ENCODE data around the gene PKN3.
A peak's percentile ranks its signal among the peaks of the same experiment; 100 is the strongest.

The PKN3 gene

DNA sequence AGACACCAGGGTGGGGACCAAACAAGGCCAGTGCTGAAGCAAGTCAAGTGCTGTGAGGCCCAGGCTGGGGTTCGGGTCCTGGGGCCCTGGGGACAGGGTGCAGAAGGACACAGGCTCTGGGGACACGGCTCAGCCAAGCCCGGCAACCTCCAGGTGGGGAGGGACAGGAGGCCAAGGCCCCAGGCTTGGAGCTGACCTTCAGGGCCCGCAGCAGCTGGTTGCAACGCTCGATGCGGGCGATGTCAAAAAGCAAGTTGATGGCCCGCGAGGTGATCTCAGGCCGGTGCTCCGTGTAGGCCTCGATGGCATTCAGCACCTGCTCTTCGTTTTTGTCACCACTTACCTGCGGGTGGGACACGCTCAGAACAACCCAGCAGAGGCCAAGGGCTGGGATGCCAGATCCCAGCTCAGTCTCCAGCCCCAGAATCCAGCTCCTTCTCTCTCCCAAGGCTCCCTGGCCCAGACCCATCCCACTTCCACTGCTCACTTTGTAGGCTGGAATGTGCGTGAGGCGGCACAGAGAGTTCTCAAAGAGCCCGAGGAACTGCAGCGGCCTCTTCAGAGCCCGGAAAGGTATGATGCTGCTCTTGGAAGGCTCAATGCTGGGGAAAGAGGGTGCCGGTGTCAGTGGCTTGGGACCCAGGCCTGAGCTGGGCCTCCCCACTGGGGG is 48.8 kb downstream of the PKN3 start:
- no peak for DNase-seq

DNA sequence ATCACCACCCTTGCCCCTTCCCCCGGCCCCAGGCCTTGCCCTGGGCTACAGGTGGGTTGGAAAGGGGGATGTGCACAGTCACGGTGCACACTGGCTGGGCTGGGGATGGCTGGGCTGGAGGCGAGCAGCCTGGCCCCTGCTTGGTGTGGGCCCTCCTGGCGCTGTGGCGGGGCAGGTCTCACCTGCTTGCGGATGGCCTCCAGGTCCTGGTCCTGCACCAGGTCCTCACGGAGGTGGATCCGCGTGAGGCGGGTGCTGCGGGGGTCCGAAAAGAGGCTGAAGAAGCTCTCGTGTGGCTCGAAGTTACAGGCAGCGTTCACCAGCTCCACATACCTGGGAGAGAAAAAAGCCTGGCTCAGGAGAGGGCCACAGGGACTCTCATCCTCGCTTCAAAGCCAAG is 51.3 kb downstream of the PKN3 start:
- no peak for DNase-seq

DNA sequence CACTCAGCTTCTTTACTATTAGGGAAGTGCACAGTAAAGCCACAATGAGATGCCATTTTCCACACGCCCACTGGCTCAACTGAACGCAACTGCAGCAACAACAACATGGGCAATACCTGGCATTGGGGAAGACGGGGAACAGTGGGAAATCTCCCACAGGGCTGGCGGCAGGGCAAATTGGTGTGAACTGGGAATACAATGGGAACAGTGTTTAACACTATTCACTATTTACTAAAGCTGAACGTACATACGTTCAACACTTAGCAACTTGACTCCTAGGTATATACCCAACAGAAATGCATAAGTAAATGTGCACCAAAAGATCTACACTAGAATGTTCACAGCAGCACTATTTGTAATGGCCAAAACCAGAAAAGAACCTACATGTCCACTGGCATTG is 55.3 kb downstream of the PKN3 start:
- DNase-seq: no peak

DNA sequence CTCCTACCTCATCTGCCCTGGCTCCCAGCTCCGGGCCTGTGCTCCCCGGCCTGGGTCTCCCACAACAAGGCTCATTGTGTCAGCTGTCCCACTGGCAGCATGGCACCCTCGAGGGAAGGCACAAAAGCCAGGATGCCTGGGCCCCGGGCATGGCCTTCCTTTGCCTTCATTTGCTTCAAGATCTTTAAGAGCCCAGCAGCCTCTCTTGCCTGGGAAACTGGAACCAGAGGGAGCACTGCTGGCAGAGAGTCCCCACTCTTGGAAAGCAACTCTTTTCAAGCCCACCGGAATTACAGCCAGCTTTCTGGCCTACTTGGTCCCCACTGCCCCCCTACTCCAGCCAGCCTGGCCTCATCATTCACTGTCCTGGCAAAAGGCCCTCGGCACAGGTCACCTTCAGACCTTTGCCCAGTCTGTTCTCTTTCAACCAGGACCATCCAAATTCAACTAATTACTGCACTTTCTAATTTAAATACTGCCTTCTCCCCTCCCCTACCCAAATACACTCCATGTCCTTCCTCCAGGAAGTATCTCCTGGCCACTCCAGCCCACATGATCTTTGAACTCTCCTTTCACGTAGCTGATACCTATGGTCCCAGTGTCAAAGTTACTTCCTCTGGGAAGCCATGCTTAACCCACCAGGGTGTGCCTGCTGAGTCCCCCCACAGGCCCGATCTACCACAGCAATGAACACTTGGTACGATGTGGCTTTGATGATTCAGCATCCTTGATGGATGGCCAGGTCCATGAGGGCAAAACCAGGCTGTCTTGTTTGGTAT is 60.6 kb downstream of the PKN3 start:
- no peak for DNase-seq

DNA sequence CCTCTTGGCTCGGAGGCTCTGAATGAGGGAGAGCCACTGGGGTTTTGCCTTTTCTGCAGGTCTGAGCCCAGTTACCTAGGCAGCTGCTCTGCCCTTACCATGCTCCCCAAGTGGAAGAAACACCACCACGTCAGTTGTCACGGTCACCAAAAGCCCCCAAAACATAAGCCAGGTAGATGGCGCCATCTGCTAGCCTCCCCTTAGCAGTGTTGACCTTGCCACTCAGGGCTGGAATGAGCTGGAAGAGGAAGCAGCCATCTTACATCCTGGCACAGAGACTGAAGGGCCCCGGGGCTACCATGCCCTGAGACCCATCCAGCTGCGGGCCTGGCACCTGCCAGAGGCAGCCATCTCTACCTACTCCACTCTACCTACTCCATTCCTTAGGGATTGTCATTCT is 62.1 kb downstream of the PKN3 start:
- DNase-seq: peak; percentile 39

DNA sequence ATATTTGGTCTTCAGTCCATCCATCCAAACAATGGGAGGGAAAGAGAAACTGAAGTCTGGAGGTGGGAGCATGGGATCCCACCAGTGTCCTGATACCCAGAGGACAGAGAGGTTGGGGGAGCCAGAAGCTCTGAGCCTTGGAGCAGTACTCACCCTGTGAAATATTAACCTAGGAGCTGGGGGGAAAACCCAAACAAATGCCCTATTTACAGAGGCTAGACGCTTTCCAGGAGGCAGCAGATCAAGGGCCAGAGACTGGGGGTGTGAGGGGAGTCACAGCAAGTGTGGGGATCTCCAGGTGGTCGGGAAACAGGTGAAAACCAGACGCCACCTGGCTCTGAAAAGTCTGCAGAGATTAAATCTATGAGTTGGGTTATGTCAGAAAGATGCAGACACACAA is 63.2 kb downstream of the PKN3 start:
- DNase-seq: no peak

DNA sequence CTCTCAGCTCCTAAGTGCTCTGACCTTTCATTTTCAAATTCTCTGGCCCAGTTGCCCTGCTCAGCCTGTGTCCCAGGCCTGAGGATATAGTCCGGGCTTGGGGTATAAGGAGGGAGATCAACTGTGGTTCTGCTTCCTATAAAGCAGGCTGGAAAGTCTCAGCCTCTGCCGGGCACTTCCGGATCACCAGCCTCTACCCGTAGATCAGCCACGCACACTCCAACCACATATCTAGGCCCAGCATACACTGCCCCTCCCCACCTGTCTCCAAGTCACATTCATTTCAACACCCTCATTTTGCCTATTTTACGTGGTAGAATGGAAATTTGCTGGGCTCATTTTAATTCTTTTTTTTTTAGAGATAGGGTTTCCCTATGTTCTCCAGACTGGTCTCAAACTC is 66.3 kb downstream of the PKN3 start:
- peak; percentile 48 for DNase-seq
